IMR-90 (cell line): ENCODE results near the gene BNIP3. TPM values are rescaled to one million over a fixed set of nuclear protein-coding genes. Genes with fewer than 3 reads are reported as not detected.
A peak's percentile ranks its signal among the peaks of the same experiment; 100 is the strongest.

Experiments
- ATAC-seq: fragments of 200-7000 bp; cut with Tn5 transposase; 2 replicates; pipeline ENCODE4 v1.9.1; 2020; ENCODE audit warnings: low read depth, mild to moderate bottlenecking, moderate library complexity
- BruUV-seq: library from RNA; stranded (reverse); fragments of 400-500 nt; replicated peaks from 2 replicates; lab custom pipeline; 2021; lab: Mats Ljungman, UMichigan
- CTCF ChIA-PET: fragments of 300-600 bp; formaldehyde crosslinking; extraction: SDS; loops from one replicate; lab custom pipeline; 2021; ENCODE audit warnings: antibody characterized with exemption; lab: Yijun Ruan, JAX
- POLR2A ChIA-PET: fragments of 300-600 bp; sonication (Branson Sonifier 250); formaldehyde crosslinking; loops from one replicate; lab custom pipeline; 2022; ENCODE audit warnings: antibody characterized with exemption; ENCODE audit not compliant: unreplicated experiment; lab: Charles Lee
- DNase-seq: peaks from one replicate; pipeline ENCODE4 v3.0.0; 2013
- H2AFZ ChIP-seq: replicated peaks from 2 replicates; pipeline ENCODE3; 2013; ENCODE audit warnings: low read length, mild to moderate bottlenecking; ENCODE audit not compliant: poor library complexity
- H2AK5ac ChIP-seq: 2 replicates; pipeline ENCODE4 v1.6.1; 2013; ENCODE audit warnings: low read depth, low read length, inconsistent platforms
- H2AK9ac ChIP-seq: replicated peaks from 2 replicates; pipeline ENCODE3; 2013; ENCODE audit warnings: mild to moderate bottlenecking, low read depth, low read length, moderate library complexity; ENCODE audit not compliant: poor library complexity
- H2BK120ac ChIP-seq: 2 replicates; pipeline ENCODE4 v1.6.1; 2013; ENCODE audit warnings: low read depth, low read length, inconsistent platforms
- H2BK15ac ChIP-seq: 3 replicates; pipeline ENCODE4 v1.6.1; 2013; ENCODE audit warnings: low read depth, low read length, inconsistent platforms
- H2BK20ac ChIP-seq: 2 replicates; pipeline ENCODE4 v1.6.1; 2013; ENCODE audit warnings: low read depth, mild to moderate bottlenecking, inconsistent platforms, low read length, moderate library complexity
- H2BK5ac ChIP-seq: 2 replicates; pipeline ENCODE4 v1.6.1; 2013; ENCODE audit warnings: mild to moderate bottlenecking, low read depth, low read length, inconsistent platforms; ENCODE audit not compliant: poor library complexity, severe bottlenecking
- H3K14ac ChIP-seq: replicated peaks from 2 replicates; pipeline ENCODE4 v1.6.1; 2013; ENCODE audit warnings: low read depth, low read length, inconsistent platforms
- H3K18ac ChIP-seq: 2 replicates; pipeline ENCODE4 v1.6.1; 2013; ENCODE audit warnings: low read depth, low read length, control low read depth
- H3K23ac ChIP-seq: 2 replicates; pipeline ENCODE4 v1.6.1; 2013; ENCODE audit warnings: low read depth, low read length, inconsistent platforms
- H3K27ac ChIP-seq: 2 replicates; pipeline ENCODE4 v1.5.1; 2013; ENCODE audit warnings: mild to moderate bottlenecking, control low read depth, low read length; ENCODE audit not compliant: insufficient read depth
- H3K27me3 ChIP-seq: 2 replicates; pipeline ENCODE4 v1.6.1; 2013; ENCODE audit warnings: low read length; ENCODE audit not compliant: control insufficient read depth, insufficient read depth
- H3K36me3 ChIP-seq: 2 replicates; pipeline ENCODE4 v1.6.1; 2013; ENCODE audit warnings: low read length, mixed read lengths; ENCODE audit not compliant: control insufficient read depth, insufficient read depth
- H3K4ac ChIP-seq: 2 replicates; pipeline ENCODE4 v1.6.1; 2013; ENCODE audit warnings: low read depth, low read length, inconsistent platforms
- H3K4me1 ChIP-seq: 2 replicates; pipeline ENCODE4 v1.6.1; 2013; ENCODE audit warnings: low read length, mixed read lengths; ENCODE audit not compliant: control insufficient read depth, insufficient read depth
- H3K4me2 ChIP-seq: 2 replicates; pipeline ENCODE4 v1.6.1; 2013; ENCODE audit warnings: low read depth, mild to moderate bottlenecking, control low read depth, low read length, moderate library complexity
- H3K4me3 ChIP-seq: 2 replicates; pipeline ENCODE4 v1.5.1; 2013; ENCODE audit warnings: low read depth, mild to moderate bottlenecking, control low read depth, low read length, moderate library complexity; ENCODE audit not compliant: insufficient read depth
- H3K56ac ChIP-seq: 2 replicates; pipeline ENCODE4 v1.6.1; 2013; ENCODE audit warnings: low read length, inconsistent platforms; ENCODE audit not compliant: insufficient read depth; ENCODE audit errors: extremely low read depth
- H3K79me1 ChIP-seq, 2 experiments: 2 replicates each; pipeline ENCODE4 v1.6.1; 2013; ENCODE audit warnings: low read length in 2 of 2, inconsistent platforms in 1 of 2, low read depth in 1 of 2
- H3K9ac ChIP-seq: 2 replicates; pipeline ENCODE4 v1.6.1; 2013; ENCODE audit warnings: low read depth, low read length, control low read depth
- H3K9me1 ChIP-seq: 2 replicates; pipeline ENCODE4 v1.6.1; 2013; ENCODE audit warnings: low read length, inconsistent platforms; ENCODE audit not compliant: insufficient read depth
- H3K9me3 ChIP-seq: 2 replicates; pipeline ENCODE4 v1.6.1; 2013; ENCODE audit warnings: low read length; ENCODE audit not compliant: control insufficient read depth, insufficient read depth
- H4K20me1 ChIP-seq: 2 replicates; pipeline ENCODE4 v1.6.1; 2013; ENCODE audit warnings: low read length, inconsistent platforms; ENCODE audit not compliant: insufficient read depth
- H4K5ac ChIP-seq: 2 replicates; pipeline ENCODE4 v1.6.1; 2013; ENCODE audit warnings: mild to moderate bottlenecking, low read depth, low read length, control low read depth
- H4K8ac ChIP-seq, 2 experiments: 2 replicates each; pipeline ENCODE4 v1.6.1; 2013; ENCODE audit warnings: low read depth in 2 of 2, low read length in 2 of 2, control low read depth in 1 of 2, inconsistent platforms in 1 of 2
- H4K91ac ChIP-seq: 2 replicates; pipeline ENCODE4 v1.6.1; 2013; ENCODE audit warnings: low read depth, low read length, inconsistent platforms; ENCODE audit not compliant: insufficient read depth
- BHLHE40 ChIP-seq: fragments of 150-350 bp; IDR thresholded peaks from 2 replicates; pipeline ENCODE4 v1.6.1; 2016; ENCODE audit warnings: mild to moderate bottlenecking, low read depth, low read length
- CEBPB ChIP-seq: IDR thresholded peaks from 2 replicates; pipeline ENCODE4 v1.6.1; 2012; ENCODE audit warnings: low read depth, low read length, improper control_type of control experiment
- CHD1 ChIP-seq: IDR thresholded peaks from 2 replicates; pipeline ENCODE4 v1.6.1; 2012; ENCODE audit warnings: low read depth, low read length, improper control_type of control experiment
- FOS ChIP-seq: fragments of 150-350 bp; IDR thresholded peaks from 2 replicates; pipeline ENCODE4 v1.6.1; 2016; ENCODE audit warnings: low read depth, low read length
- MAFK ChIP-seq: IDR thresholded peaks from 2 replicates; pipeline ENCODE4 v1.6.1; 2012; ENCODE audit warnings: low read depth, low read length, improper control_type of control experiment
- MAZ ChIP-seq: IDR thresholded peaks from 2 replicates; pipeline ENCODE4 v1.6.1; 2012; ENCODE audit warnings: low read depth, mild to moderate bottlenecking, low read length, improper control_type of control experiment, moderate library complexity, borderline replicate concordance
- MXI1 ChIP-seq: IDR thresholded peaks from 2 replicates; pipeline ENCODE4 v1.6.1; 2012; ENCODE audit warnings: low read depth, mild to moderate bottlenecking, low read length, moderate library complexity, borderline replicate concordance
- NFE2L2 ChIP-seq: fragments of 150-350 bp; IDR thresholded peaks from 2 replicates; pipeline ENCODE4 v1.6.1; 2016; ENCODE audit warnings: low read depth, mild to moderate bottlenecking, low read length
- POLR2A ChIP-seq: IDR thresholded peaks from 2 replicates; pipeline ENCODE4 v1.6.1; 2012; ENCODE audit warnings: mild to moderate bottlenecking, low read depth, low read length
- RCOR1 ChIP-seq: IDR thresholded peaks from 2 replicates; pipeline ENCODE4 v1.6.1; 2012; ENCODE audit warnings: mild to moderate bottlenecking, low read length, improper control_type of control experiment; ENCODE audit not compliant: insufficient replicate concordance
- RFX5 ChIP-seq: IDR thresholded peaks from 2 replicates; pipeline ENCODE4 v1.8.0; 2012; ENCODE audit warnings: low read depth, mild to moderate bottlenecking, low read length, moderate library complexity
- SMC3 ChIP-seq: fragments of 150-350 bp; IDR thresholded peaks from 2 replicates; pipeline ENCODE4 v1.6.1; 2016; ENCODE audit warnings: low read depth, mild to moderate bottlenecking, antibody characterized with exemption, low read length, moderate library complexity
- WGBS, 2 experiments: methylation state at CpG; one replicate each; pipeline versions ENCODE4 v1.1.5 to v1.1.7; 2013; ENCODE audit warnings: missing lambda C conversion rate in 2 of 2; ENCODE audit not compliant: insufficient read length in 1 of 2; ENCODE audit errors: extremely low coverage in 2 of 2; 5-methylcytosine and 5-hydroxymethylcytosine counted together
- dilution Hi-C: fragments of 300-500 bp; cut with HindIII; formaldehyde crosslinking; loops from one replicate; pipeline ENCODE4 v1.14.3; 2018; ENCODE audit warnings: low sequenced_read_pairs; ENCODE audit not compliant: unreplicated experiment
- in situ Hi-C: fragments of 300-500 bp; cut with MboI; formaldehyde crosslinking; loops from 3 replicates; pipeline ENCODE4 v1.14.3; 2019; ENCODE audit warnings: low sequenced_read_pairs, inconsistent platforms, mixed read lengths
- intact Hi-C: fragments of 100-400 bp; cut with micrococcal nuclease; formaldehyde crosslinking; loops from 2 replicates; pipeline ENCODE4 v1.10.0; 2022
- polyA plus RNA-seq, 3 experiments: library from polyadenylated mRNA; depleted of rRNA; stranded (reverse); fragments of >200 nt; gene quantifications; 2 replicates each; pipeline ENCODE4 v1.2.3, GENCODE V29; 2012; ENCODE audit warnings: low replicate concordance in 1 of 3
- total RNA-seq: library from RNA; depleted of rRNA; stranded (reverse); fragments of >200 nt; gene quantifications from 2 replicates; pipeline ENCODE4 v1.2.3, GENCODE V29; 2012
- TF ChIP-seq, protein P1 (sequence below): fragments of 150-350 bp; IDR thresholded peaks from 2 replicates; pipeline ENCODE4 v1.6.1; 2016; ENCODE audit warnings: low read depth, mild to moderate bottlenecking, low read length, moderate library complexity, borderline replicate concordance
- TF ChIP-seq, protein P2 (sequence below): conservative IDR thresholded peaks from 2 replicates; pipeline ENCODE4 v1.5.1; 2012; ENCODE audit warnings: mild to moderate bottlenecking, low read depth, low read length, improper control_type of control experiment

Gene BNIP3
- total and polyA plus RNA-seq, 2 of the 4 experiments (the other 2 are of a cell fraction): 134 to 211 TPM

DNA sequence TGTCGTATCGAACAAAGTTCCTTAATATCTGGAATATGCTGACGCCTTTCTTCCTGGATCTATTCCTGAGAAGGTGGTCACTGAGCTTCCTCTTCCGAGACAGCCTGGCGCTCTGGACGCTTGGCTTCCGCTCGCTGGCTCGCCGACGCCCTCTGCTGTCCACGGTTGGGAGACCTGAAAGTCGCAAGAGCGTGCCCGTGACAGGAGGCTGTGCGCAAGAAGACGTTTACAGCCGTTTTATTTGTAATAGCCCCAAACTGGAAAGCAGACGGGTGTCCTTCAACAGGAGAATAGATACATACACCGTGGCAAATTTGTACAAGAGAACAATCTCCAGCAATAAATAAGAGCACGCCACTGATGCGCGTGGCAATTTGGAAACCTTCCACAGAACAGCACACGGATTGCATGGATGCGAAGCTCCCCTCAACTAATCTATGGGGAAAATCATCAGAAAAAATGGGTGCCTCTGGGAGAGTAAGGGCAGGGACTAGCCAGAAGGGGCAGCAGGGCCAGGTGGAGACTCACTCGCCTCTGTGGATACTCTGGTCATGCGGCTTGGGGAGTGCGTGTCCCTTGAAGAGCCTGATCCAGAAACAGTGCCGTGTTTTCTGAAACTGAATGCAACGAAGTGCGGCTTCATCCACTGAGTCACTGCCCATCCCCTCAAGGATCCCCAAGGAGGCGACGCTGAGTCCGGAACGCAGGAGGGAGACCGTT lies 41.5 kb upstream of the BNIP3 start:
- no peak overlapping the region for H3K9ac ChIP-seq
- in situ Hi-C loops: loop anchor here (5.0 to 25.0 kb wide), 2 partner anchors 136 to 1836 kb away; no protein-coding TSS in a partner anchor
- no peak for TF ChIP-seq CHD1
- TF ChIP-seq NFE2L2: no peak
- TF ChIP-seq MXI1: peak; percentile 71; the same call in 1 of the 2 replicates
- no peak for TF ChIP-seq FOS
- TF ChIP-seq RFX5: no peak
- no peak for TF ChIP-seq MAFK
- TF ChIP-seq RCOR1: no peak
- TF ChIP-seq, protein P1, sequence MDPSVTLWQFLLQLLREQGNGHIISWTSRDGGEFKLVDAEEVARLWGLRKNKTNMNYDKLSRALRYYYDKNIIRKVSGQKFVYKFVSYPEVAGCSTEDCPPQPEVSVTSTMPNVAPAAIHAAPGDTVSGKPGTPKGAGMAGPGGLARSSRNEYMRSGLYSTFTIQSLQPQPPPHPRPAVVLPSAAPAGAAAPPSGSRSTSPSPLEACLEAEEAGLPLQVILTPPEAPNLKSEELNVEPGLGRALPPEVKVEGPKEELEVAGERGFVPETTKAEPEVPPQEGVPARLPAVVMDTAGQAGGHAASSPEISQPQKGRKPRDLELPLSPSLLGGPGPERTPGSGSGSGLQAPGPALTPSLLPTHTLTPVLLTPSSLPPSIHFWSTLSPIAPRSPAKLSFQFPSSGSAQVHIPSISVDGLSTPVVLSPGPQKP: no peak
- TF ChIP-seq BHLHE40: peak; percentile 27; the same call in 1 of the 2 replicates
- no peak for TF ChIP-seq POLR2A
- peak; percentile 97 for TF ChIP-seq SMC3
- TF ChIP-seq, protein P2, sequence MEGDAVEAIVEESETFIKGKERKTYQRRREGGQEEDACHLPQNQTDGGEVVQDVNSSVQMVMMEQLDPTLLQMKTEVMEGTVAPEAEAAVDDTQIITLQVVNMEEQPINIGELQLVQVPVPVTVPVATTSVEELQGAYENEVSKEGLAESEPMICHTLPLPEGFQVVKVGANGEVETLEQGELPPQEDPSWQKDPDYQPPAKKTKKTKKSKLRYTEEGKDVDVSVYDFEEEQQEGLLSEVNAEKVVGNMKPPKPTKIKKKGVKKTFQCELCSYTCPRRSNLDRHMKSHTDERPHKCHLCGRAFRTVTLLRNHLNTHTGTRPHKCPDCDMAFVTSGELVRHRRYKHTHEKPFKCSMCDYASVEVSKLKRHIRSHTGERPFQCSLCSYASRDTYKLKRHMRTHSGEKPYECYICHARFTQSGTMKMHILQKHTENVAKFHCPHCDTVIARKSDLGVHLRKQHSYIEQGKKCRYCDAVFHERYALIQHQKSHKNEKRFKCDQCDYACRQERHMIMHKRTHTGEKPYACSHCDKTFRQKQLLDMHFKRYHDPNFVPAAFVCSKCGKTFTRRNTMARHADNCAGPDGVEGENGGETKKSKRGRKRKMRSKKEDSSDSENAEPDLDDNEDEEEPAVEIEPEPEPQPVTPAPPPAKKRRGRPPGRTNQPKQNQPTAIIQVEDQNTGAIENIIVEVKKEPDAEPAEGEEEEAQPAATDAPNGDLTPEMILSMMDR: peak; percentile 94
- TF ChIP-seq CEBPB: no peak
- 0 out of 2 replicates have a peak, but pooled peaks have one; percentile 29 for TF ChIP-seq MAZ

More for the DNA sequence above, 41.5 kb upstream of the BNIP3 start:
- H3K56ac ChIP-seq: no peak overlapping the region
- no peaks in the 10 kb centered on the region for H3K4me1 ChIP-seq
- no peaks in the 10 kb centered on the region for H4K20me1 ChIP-seq
- H3K27ac ChIP-seq: no peak overlapping the region
- DNase-seq: peak; percentile 72
- no peak overlapping the region for H2AK5ac ChIP-seq
- peaks cover 29% of the 10 kb centered on the region for H3K27me3 ChIP-seq
- WGBS, 2 experiments: 6% methylated on average over 10 of the region's 36 CpGs; no CpG with 5 or more reads in 1 of the 2 experiments
- no peak overlapping the region for H4K91ac ChIP-seq
- BruUV-seq: no TSS peak
- dilution Hi-C loops (no loop called here), intact Hi-C loops (loop anchor here (1.0 to 5.0 kb wide), 4 partner anchors 42 to 138 kb away; partner anchors contain the start of genes BNIP3 and PPP2R2D)
- 0 out of 4 replicates have a peak overlapping the region, but pooled peaks of 1 of the 2 experiments have one; percentile 24 for H4K8ac ChIP-seq
- H3K4ac ChIP-seq: no peak overlapping the region
- H3K9me1 ChIP-seq: no peaks in the 10 kb centered on the region
- no peak overlapping the region for H2AK9ac ChIP-seq
- no peak overlapping the region for H4K5ac ChIP-seq
- POLR2A ChIA-PET: no interaction called here
- peak overlapping the region; percentile 68 for H3K4me2 ChIP-seq
- H2BK20ac ChIP-seq: no peak overlapping the region
- H2BK120ac ChIP-seq: no peak overlapping the region
- no peak overlapping the region for H3K14ac ChIP-seq
- CTCF ChIA-PET: interaction anchor here (0.5 to 1.9 kb wide), 21 partner anchors 8 to 137 kb away, joined by 3 to 29 read pairs (median 4); partner anchors contain the start of genes BNIP3 and PPP2R2D
- H3K4me3 ChIP-seq: 0 out of 2 replicates have a peak overlapping the region, but pooled peaks have one; percentile 2
- no peaks in the 10 kb centered on the region for H3K36me3 ChIP-seq
- no peaks in the 10 kb centered on the region for H3K79me1 ChIP-seq
- H2AFZ ChIP-seq: peak overlapping the region; percentile 61
- no peak overlapping the region for H2BK15ac ChIP-seq
- H2BK5ac ChIP-seq: no peak overlapping the region
- no peak overlapping the region for H3K23ac ChIP-seq
- no peaks in the 10 kb centered on the region for H3K9me3 ChIP-seq
- H3K18ac ChIP-seq: no peak overlapping the region
- peak; percentile 98 for ATAC-seq
